ENCODE measurements around the gene GID8. TPM values are rescaled to one million over a fixed set of nuclear protein-coding genes. Genes with fewer than 3 reads are reported as not detected.

The GID8 gene
- total RNA-seq, 1 experiment from 2014 or later = 64.3 TPM

DNA sequence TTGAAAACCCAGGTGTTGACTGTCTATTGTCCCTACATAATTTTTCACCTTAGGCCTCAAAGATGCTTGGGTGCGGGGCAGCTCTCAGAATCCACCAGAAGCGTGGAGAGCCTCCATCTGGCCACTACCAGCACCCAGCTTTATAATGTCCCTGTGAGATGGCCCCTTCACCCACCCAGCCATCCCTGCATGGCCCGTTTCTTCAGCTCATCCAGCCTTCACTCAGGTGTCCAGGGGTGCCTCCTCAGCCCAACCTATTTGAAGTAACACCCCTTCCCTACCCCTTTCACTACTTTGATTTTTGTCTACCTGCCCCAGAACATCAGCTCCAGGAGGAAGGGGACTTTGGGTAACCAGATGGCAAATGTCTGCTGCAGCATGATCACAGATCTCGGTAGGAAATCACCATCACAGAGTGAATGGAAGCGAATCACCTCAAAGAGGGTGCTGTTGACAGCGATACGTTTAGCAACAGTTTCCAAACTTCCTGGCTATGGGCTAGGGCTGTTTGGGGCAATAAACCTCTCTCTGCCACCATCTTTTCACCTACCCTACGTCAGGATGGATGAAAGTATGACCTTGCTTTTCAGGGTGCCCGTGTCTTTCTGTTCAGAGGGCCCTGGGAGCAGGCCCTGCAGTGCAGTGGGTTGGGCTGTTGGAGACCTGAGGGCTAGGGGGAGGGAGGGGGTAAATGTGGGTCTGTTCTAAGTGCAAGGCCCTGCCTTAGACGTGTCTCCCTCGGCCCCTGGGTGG, 13.4 kb downstream of the GID8 start:
- Mint-ChIP-seq H3K9me3 (ENCODE audit: low read depth, unreplicated experiment) (peaks cover 5% of the 10 kb centered on the region), H3K4me3 (ENCODE audit: low read depth, unreplicated experiment) (no peak overlapping the region), H3K27me3 (ENCODE audit: unreplicated experiment) (no peaks in the 10 kb centered on the region), H3K36me3 (ENCODE audit: insufficient read depth, unreplicated experiment) (peaks cover 34% of the 10 kb centered on the region), H3K4me1 (ENCODE audit: low read depth, unreplicated experiment) (peaks cover 8% of the 10 kb centered on the region), H3K27ac (ENCODE audit: unreplicated experiment) (no peak overlapping the region)
- CTCF ChIA-PET = interaction anchor here (0.6 kb wide), 1 partner anchor 24 kb away, joined by 4 read pairs; no protein-coding TSS in a partner anchor
- BruUV-seq (replicated peaks) = no TSS peak
- no peak for DNase-seq
- TF ChIP-seq, protein P1, sequence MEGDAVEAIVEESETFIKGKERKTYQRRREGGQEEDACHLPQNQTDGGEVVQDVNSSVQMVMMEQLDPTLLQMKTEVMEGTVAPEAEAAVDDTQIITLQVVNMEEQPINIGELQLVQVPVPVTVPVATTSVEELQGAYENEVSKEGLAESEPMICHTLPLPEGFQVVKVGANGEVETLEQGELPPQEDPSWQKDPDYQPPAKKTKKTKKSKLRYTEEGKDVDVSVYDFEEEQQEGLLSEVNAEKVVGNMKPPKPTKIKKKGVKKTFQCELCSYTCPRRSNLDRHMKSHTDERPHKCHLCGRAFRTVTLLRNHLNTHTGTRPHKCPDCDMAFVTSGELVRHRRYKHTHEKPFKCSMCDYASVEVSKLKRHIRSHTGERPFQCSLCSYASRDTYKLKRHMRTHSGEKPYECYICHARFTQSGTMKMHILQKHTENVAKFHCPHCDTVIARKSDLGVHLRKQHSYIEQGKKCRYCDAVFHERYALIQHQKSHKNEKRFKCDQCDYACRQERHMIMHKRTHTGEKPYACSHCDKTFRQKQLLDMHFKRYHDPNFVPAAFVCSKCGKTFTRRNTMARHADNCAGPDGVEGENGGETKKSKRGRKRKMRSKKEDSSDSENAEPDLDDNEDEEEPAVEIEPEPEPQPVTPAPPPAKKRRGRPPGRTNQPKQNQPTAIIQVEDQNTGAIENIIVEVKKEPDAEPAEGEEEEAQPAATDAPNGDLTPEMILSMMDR (IDR thresholded peaks at IDR 0.05; ENCODE audit: unreplicated experiment) = no peak
- intact Hi-C loops (cut with micrococcal nuclease; ENCODE audit: unreplicated experiment) = no loop called here

DNA sequence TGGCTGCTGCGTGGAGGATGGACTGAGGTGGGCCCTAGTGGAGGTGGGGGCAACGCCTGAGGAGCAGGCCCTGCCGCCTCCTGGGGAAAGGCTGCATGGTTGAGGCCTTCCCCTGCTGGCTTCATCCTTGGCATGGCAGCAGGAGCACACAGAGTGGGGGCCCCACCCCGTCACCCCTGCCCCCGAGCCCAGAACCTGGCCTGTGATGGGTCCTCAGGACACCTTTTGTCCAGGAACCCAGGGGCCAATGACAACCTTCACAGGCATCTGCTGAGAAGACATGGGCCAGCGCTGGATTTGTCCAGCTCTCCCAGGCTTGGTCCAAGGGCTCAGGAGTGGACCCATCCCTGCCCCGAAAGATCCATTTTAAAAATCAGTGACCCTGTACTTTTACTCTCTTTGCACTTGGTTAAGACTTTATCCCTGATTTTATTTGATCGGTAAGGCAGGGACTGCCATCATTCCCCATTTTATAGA, 14.0 kb downstream of the GID8 start:
- no peak for DNase-seq
- H3K27me3 Mint-ChIP-seq (ENCODE audit: unreplicated experiment) = no peaks in the 10 kb centered on the region
- CTCF ChIA-PET = no interaction called here
- H3K36me3 Mint-ChIP-seq (ENCODE audit: insufficient read depth, unreplicated experiment) = peaks cover 40% of the 10 kb centered on the region
- TSS peak; percentile 58 for BruUV-seq (replicated peaks)
- intact Hi-C loops (cut with micrococcal nuclease; ENCODE audit: unreplicated experiment) = no loop called here
- H3K4me1 Mint-ChIP-seq (ENCODE audit: low read depth, unreplicated experiment) = peaks cover 8% of the 10 kb centered on the region
- H3K9me3 Mint-ChIP-seq (ENCODE audit: low read depth, unreplicated experiment) = peaks cover 5% of the 10 kb centered on the region
- TF ChIP-seq, protein P1 (IDR thresholded peaks at IDR 0.05; ENCODE audit: unreplicated experiment) = no peak
- peak overlapping the region; percentile 70 for H3K4me3 Mint-ChIP-seq (ENCODE audit: low read depth, unreplicated experiment)
- peak overlapping the region; percentile 62 for H3K27ac Mint-ChIP-seq (ENCODE audit: unreplicated experiment)

DNA sequence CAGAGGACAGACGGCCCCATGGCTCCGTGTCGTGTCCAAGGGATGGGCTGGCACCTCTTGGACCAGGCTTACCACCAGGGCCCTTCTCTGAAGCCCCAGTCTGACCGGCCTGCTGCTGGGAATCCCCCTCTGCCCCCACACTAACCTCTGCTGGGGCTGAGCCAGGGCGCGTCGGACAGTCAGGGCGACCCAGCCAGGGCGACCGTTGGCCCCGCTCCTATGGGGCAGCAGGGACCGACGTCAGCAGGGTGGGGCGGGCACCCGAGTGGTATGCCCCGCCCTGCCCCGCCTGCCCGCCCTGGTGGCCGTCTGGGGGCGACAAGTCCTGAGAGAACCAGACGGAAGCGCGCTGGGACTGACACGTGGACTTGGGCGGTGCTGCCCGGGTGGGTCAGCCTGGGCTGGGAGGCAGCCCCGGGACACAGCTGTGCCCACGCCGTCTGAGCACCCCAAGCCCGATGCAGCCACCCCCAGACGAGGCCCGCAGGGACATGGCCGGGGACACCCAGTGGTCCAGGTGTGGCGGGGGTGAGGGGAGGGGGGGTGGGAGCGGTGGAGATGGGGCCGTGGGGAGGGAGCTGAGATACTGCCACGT, 14.5 kb downstream of the GID8 start, which contains the start of gene SLC17A9:
TSS of gene SLC17A9 (plus strand) at position 337 of the 595 bp plus-strand sequence. CDS start at position 459, 122 bp downstream.
- peak; percentile 89 for DNase-seq
- H3K4me3 Mint-ChIP-seq (ENCODE audit: low read depth, unreplicated experiment) = peak within 1 kb of the TSS; percentile 70

More for the DNA sequence above, 14.5 kb downstream of the GID8 start, which contains the start of gene SLC17A9:
- CTCF ChIA-PET = interaction anchor here (0.9 to 1.1 kb wide), 2 partner anchors 14 to 20 kb away, joined by 4 to 5 read pairs; no protein-coding TSS in a partner anchor
- Mint-ChIP-seq H3K4me1 (ENCODE audit: low read depth, unreplicated experiment) (peaks cover 8% of the 10 kb centered on the region), H3K36me3 (ENCODE audit: insufficient read depth, unreplicated experiment) (peaks cover 42% of the 10 kb centered on the region), H3K9me3 (ENCODE audit: low read depth, unreplicated experiment) (peaks cover 5% of the 10 kb centered on the region), H3K27me3 (ENCODE audit: unreplicated experiment) (no peaks in the 10 kb centered on the region), H3K27ac (ENCODE audit: unreplicated experiment) (peak within 1 kb of the TSS; percentile 62)
- no TSS peak for BruUV-seq (replicated peaks)
- intact Hi-C loops (cut with micrococcal nuclease; ENCODE audit: unreplicated experiment) = no loop called here
- TF ChIP-seq, protein P1 (IDR thresholded peaks at IDR 0.05; ENCODE audit: unreplicated experiment) = no peak

Data from Calu3 (cell line).